OCI-LY3 (cell line): Measurements from ENCODE around the gene AUTS2.

Experiments used
- H2AFZ ChIP-seq: fragments of 200-600, 300-600 bp; shearing (Covaris generic); 2 replicates; pipeline ENCODE4 v1.6.0; 2014; ENCODE audit warnings: antibody characterized with exemption, low read depth, low read length
- H3K27ac ChIP-seq: fragments of 200-600, 300-600 bp; sonication (generic); 2 replicates; pipeline ENCODE4 v1.5.1; 2014; ENCODE audit warnings: mild to moderate bottlenecking, low read length, moderate library complexity, mixed read lengths
- H3K27me3 ChIP-seq: fragments of 200-600, 300-600 bp; sonication (generic); 2 replicates; pipeline ENCODE4 v1.6.1; 2014; ENCODE audit warnings: low read depth, low read length, mixed read lengths
- H3K36me3 ChIP-seq: fragments of 200-600, 300-600 bp; sonication (generic); replicated peaks from 2 replicates; pipeline ENCODE3; 2014; ENCODE audit warnings: low read depth, low read length, mixed read lengths
- H3K4me1 ChIP-seq: fragments of 300-600, 200-600 bp; sonication (generic); 2 replicates; pipeline ENCODE4 v1.6.1; 2014; ENCODE audit warnings: low read length, mixed read lengths
- H3K4me2 ChIP-seq: fragments of 200-600, 300-600 bp; sonication (generic); 2 replicates; pipeline ENCODE4 v1.6.1; 2014; ENCODE audit warnings: low read length, mixed read lengths
- H3K4me3 ChIP-seq: fragments of 300-600, 200-600 bp; sonication (generic); 2 replicates; pipeline ENCODE4 v1.5.1; 2014; ENCODE audit warnings: antibody characterized with exemption, mild to moderate bottlenecking, low read length, moderate library complexity
- H3K79me2 ChIP-seq: fragments of 300-600, 200-600 bp; shearing (Covaris generic); 2 replicates; pipeline ENCODE4 v1.6.1; 2014; ENCODE audit warnings: mild to moderate bottlenecking, low read length, mixed read lengths
- H3K9ac ChIP-seq: fragments of 300-600, 200-600 bp; shearing (Covaris generic); 2 replicates; pipeline ENCODE4 v1.6.0; 2014; ENCODE audit warnings: mild to moderate bottlenecking, low read length, moderate library complexity
- H3K9me3 ChIP-seq: fragments of 200-600, 300-600 bp; shearing (Covaris generic); 2 replicates; pipeline ENCODE4 v1.6.1; 2014; ENCODE audit warnings: low read length, mixed read lengths; ENCODE audit not compliant: insufficient read depth
- H4K20me1 ChIP-seq: fragments of 200-600, 300-600 bp; sonication (generic); 2 replicates; pipeline ENCODE4 v1.6.1; 2016; ENCODE audit warnings: low read length, mixed read lengths; ENCODE audit not compliant: insufficient read depth
- EZH2phosphoT487 ChIP-seq: fragments of 200-600 bp; shearing (Covaris generic); IDR thresholded peaks from 2 replicates; pipeline ENCODE4 v1.6.1; 2018; ENCODE audit warnings: antibody characterized with exemption, mixed run types, low read depth
- TF ChIP-seq, protein P1 (sequence below): fragments of 200-600, 300-600 bp; sonication (generic); IDR thresholded peaks from 2 replicates; pipeline ENCODE4 v1.5.1; 2014; ENCODE audit warnings: antibody characterized with exemption, low read length, low read depth

AUTS2 gene

DNA sequence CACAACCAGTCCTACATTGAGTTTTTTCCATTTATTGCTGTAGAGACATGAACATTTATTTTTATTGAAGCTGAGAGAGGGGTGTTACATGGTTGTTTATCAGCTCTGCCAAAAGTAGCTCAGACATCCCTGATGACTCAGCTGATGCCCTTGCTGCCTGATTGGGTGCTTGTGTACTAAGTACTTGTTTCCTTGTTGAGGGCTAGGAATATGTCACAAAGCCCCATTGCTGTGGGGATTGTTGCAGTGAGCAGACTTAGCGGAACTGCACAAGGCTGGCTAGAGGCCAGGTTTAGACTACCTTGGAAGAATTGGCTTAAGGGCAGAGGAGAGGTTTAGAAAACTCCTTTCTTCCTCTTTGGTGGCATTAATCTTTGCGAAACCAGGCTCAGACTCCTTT lies 110.6 kb downstream of the AUTS2 start:
- Histone ChIP-seq H3K79me2 (no peaks in the 10 kb centered on the region), H3K4me3 (no peak overlapping the region), H3K4me1 (no peaks in the 10 kb centered on the region), H3K36me3 (no peaks in the 10 kb centered on the region), H3K27me3 (no peaks in the 10 kb centered on the region; the same call in 1 of the 2 replicates), H3K9ac (no peak overlapping the region), H3K27ac (no peak overlapping the region), H4K20me1 (no peaks in the 10 kb centered on the region), H3K4me2 (no peak overlapping the region), H2AFZ (no peak overlapping the region), H3K9me3 (no peaks in the 10 kb centered on the region)
- TF ChIP-seq, protein P1, sequence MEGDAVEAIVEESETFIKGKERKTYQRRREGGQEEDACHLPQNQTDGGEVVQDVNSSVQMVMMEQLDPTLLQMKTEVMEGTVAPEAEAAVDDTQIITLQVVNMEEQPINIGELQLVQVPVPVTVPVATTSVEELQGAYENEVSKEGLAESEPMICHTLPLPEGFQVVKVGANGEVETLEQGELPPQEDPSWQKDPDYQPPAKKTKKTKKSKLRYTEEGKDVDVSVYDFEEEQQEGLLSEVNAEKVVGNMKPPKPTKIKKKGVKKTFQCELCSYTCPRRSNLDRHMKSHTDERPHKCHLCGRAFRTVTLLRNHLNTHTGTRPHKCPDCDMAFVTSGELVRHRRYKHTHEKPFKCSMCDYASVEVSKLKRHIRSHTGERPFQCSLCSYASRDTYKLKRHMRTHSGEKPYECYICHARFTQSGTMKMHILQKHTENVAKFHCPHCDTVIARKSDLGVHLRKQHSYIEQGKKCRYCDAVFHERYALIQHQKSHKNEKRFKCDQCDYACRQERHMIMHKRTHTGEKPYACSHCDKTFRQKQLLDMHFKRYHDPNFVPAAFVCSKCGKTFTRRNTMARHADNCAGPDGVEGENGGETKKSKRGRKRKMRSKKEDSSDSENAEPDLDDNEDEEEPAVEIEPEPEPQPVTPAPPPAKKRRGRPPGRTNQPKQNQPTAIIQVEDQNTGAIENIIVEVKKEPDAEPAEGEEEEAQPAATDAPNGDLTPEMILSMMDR = no peak
- no peak for TF ChIP-seq EZH2phosphoT487

- Histone ChIP-seq H3K9ac (no peak overlapping the region), H3K9me3 (no peaks in the 10 kb centered on the region), H4K20me1 (no peaks in the 10 kb centered on the region), H3K4me3 (no peak overlapping the region), H2AFZ (no peak overlapping the region), H3K27ac (no peak overlapping the region), H3K4me1 (no peaks in the 10 kb centered on the region), H3K4me2 (no peak overlapping the region), H3K79me2 (no peaks in the 10 kb centered on the region), H3K36me3 (no peaks in the 10 kb centered on the region), H3K27me3 (no peaks in the 10 kb centered on the region; the same call in 1 of the 2 replicates)
- TF ChIP-seq, protein P1 = no peak
- TF ChIP-seq EZH2phosphoT487 = no peak
These were observed 112.6 kb downstream of the AUTS2 start for GRCh38 chr7:69710768-69711438.

- no peaks in the 10 kb centered on the region for H3K9me3 ChIP-seq
- H4K20me1 ChIP-seq = no peaks in the 10 kb centered on the region
- no peak overlapping the region for H3K9ac ChIP-seq
- no peak overlapping the region for H3K4me3 ChIP-seq
- no peak overlapping the region for H2AFZ ChIP-seq
- no peaks in the 10 kb centered on the region for H3K36me3 ChIP-seq
- no peaks in the 10 kb centered on the region for H3K27me3 ChIP-seq
- TF ChIP-seq EZH2phosphoT487 = no peak
- TF ChIP-seq, protein P1 = no peak
- H3K27ac ChIP-seq = no peak overlapping the region
- H3K4me2 ChIP-seq = no peak overlapping the region
- H3K79me2 ChIP-seq = no peaks in the 10 kb centered on the region
- H3K4me1 ChIP-seq = no peaks in the 10 kb centered on the region
These were observed 116.8 kb downstream of the AUTS2 start for GRCh38 chr7:69714886-69715576.

GRCh38 chr7:69717221-69717620 lies 118.9 kb downstream of the AUTS2 start:
- Histone ChIP-seq H3K4me3 (no peak overlapping the region), H3K4me1 (no peaks in the 10 kb centered on the region), H3K9me3 (no peaks in the 10 kb centered on the region), H3K9ac (no peak overlapping the region), H2AFZ (no peak overlapping the region), H3K27ac (no peak overlapping the region), H3K4me2 (no peak overlapping the region), H4K20me1 (no peaks in the 10 kb centered on the region), H3K36me3 (no peaks in the 10 kb centered on the region), H3K27me3 (no peaks in the 10 kb centered on the region), H3K79me2 (no peaks in the 10 kb centered on the region)
- TF ChIP-seq EZH2phosphoT487 = no peak
- TF ChIP-seq, protein P1 = no peak
